CD4-positive, alpha-beta T cell treated with Interleukin-2 at 100 ng/mL for 4 hours (primary cell): Measurements from ENCODE around the gene TMEM52.

Experiments
- DNase-seq: peaks from one replicate; pipeline ENCODE4 v3.0.0-alpha.2; 2020; ENCODE audit warnings: low spot score

The TMEM52 gene

DNA sequence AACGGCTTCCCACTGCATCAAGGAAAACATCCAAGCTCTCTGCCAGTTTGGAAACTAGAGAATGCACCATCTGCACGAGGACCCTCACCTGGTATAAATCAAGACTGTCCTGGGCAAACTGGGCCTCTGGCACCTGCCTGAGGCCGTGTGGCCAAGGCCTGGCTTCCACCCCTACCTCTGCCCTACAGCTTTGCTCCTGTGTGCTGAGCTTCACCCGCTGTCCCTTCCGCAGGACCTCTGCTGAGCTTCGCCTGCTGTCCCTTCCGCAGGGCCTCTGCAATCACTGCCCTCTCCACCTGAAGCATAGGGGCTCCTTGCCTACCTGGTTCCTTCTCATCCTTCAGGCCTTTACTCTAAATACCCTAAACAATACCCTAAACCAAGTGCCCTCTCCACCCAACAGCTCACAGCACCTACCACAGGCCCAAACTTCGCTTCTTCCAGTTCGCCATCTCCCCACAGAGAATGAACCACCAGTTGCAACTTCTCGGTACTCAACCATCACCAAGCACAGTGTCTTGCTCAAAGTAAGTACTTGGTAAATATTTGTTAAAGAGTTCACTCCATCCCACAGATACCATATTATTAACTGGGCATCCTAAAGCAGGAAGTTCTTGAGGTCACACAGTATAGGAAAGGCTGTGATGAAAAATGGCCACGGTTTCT, 46.6 kb downstream of the TMEM52 start:
- DNase-seq: no peak

DNA sequence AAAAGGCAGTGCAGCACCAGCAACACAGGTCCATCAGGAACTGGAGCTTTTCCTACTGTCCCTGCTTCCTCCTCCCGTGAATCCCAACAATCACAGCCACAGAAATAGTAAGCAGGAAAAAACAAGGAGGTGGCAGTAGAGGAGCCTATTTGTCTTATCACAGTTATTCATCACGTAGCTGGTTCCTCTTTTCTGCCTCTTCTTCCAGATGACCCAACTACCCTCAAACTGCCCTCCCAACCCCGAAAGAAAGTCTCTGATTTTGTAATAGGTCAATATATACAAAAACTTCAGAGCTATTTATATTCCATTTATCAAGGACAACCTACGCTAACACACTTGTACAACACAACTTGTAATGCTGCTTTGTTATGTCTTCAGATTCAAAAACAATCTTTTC, 49.6 kb downstream of the TMEM52 start:
- no peak for DNase-seq
